ENCODE data around the gene C2CD2. TPM values are rescaled to one million over a fixed set of nuclear protein-coding genes. Genes with fewer than 3 reads are reported as not detected.

Gene C2CD2
- polyA plus RNA-seq, 3 donors, result 13.2 to 20.0 (median 19.7) TPM

- DNase-seq, result no peak
These were observed 13.4 kb downstream of the C2CD2 start for GRCh38 chr21:41940431-41940830.

- DNase-seq, result no peak
These were observed 14.4 kb downstream of the C2CD2 start for GRCh38 chr21:41939391-41939790.

GRCh38 chr21:41933313-41934079 lies 20.3 kb downstream of the C2CD2 start:
- DNase-seq, result no peak

- no peak for DNase-seq
These were observed 21.1 kb downstream of the C2CD2 start for GRCh38 chr21:41932576-41933312.

GRCh38 chr21:41932191-41932575 lies 21.6 kb downstream of the C2CD2 start:
- DNase-seq, result no peak

GRCh38 chr21:41931041-41931451 lies 22.8 kb downstream of the C2CD2 start:
- no peak for DNase-seq

- DNase-seq, result no peak
These were observed 24.6 kb downstream of the C2CD2 start for GRCh38 chr21:41929248-41929647.

GRCh38 chr21:41928621-41929220 lies 25.1 kb downstream of the C2CD2 start:
- DNase-seq, result no peak

GRCh38 chr21:41927727-41928409 lies 25.9 kb downstream of the C2CD2 start:
- no peak for DNase-seq

GRCh38 chr21:41926807-41927171 lies 27.0 kb downstream of the C2CD2 start:
- no peak for DNase-seq

- no peak for DNase-seq
These were observed 27.6 kb downstream of the C2CD2 start for GRCh38 chr21:41926117-41926806.

- DNase-seq, result no peak
These were observed 28.1 kb downstream of the C2CD2 start for GRCh38 chr21:41925767-41926116.

GRCh38 chr21:41924368-41924754 lies 29.5 kb downstream of the C2CD2 start:
- no peak for DNase-seq

- DNase-seq, result no peak
These were observed 30.0 kb downstream of the C2CD2 start for GRCh38 chr21:41923631-41924367.

- DNase-seq, result no peak
These were observed 30.6 kb downstream of the C2CD2 start for GRCh38 chr21:41923186-41923585.

- no peak for DNase-seq
These were observed 32.8 kb downstream of the C2CD2 start for GRCh38 chr21:41921021-41921420.

GRCh38 chr21:41920476-41920875 lies 33.3 kb downstream of the C2CD2 start:
- no peak for DNase-seq

GRCh38 chr21:41919666-41920398 lies 34.0 kb downstream of the C2CD2 start:
- no peak for DNase-seq

- no peak for DNase-seq
These were observed 35.1 kb downstream of the C2CD2 start for GRCh38 chr21:41918561-41919358.

GRCh38 chr21:41917531-41917930 lies 36.3 kb downstream of the C2CD2 start:
- DNase-seq, result no peak
